Hematopoietic multipotent progenitor cell treated with erythropoietin and hydrocortisone succinate and interleukin-3 and kit ligand, for 17 days (in vitro differentiated cells): ENCODE data around the gene ASTN2.
"Not testable (repeated sequence)": the region's sequence is repeated elsewhere in the genome, so short reads cannot be mapped to it uniquely, and the experiment has no call there.

Experiments used
- DNase-seq: peaks from one replicate; pipeline ENCODE4 v3.0.0-alpha.2; 2015; ENCODE audit warnings: low spot score

Gene ASTN2

GRCh38 chr9:117074342-117074662, 340.6 kb downstream of the ASTN2 start:
- no peak for DNase-seq

GRCh38 chr9:117073539-117074341, 341.1 kb downstream of the ASTN2 start:
- DNase-seq: no peak

GRCh38 chr9:117073071-117073470, 341.8 kb downstream of the ASTN2 start:
- no peak for DNase-seq

GRCh38 chr9:117072216-117072615, 342.6 kb downstream of the ASTN2 start:
- no peak for DNase-seq

- not testable (repeated sequence) for DNase-seq
Observed at GRCh38 chr9:117071673-117072207, 343.1 kb downstream of the ASTN2 start.

GRCh38 chr9:117063721-117064471, 351.0 kb downstream of the ASTN2 start:
- DNase-seq: no peak

GRCh38 chr9:117060963-117061362, 353.9 kb downstream of the ASTN2 start:
- no peak for DNase-seq

GRCh38 chr9:117050007-117050406, 364.9 kb downstream of the ASTN2 start:
- no peak for DNase-seq

GRCh38 chr9:117046666-117047327, 368.1 kb downstream of the ASTN2 start:
- no peak for DNase-seq

- DNase-seq: no peak
Observed at GRCh38 chr9:117044241-117044640, 370.6 kb downstream of the ASTN2 start.

- DNase-seq: no peak
Observed at GRCh38 chr9:117043159-117043558, 371.7 kb downstream of the ASTN2 start.

GRCh38 chr9:117035546-117035945, 379.3 kb downstream of the ASTN2 start:
- DNase-seq: no peak

GRCh38 chr9:117034866-117035265, 380.0 kb downstream of the ASTN2 start:
- DNase-seq: no peak

GRCh38 chr9:117030254-117030768, 384.5 kb downstream of the ASTN2 start:
- DNase-seq: no peak

GRCh38 chr9:117029341-117029740, 385.5 kb downstream of the ASTN2 start:
- no peak for DNase-seq

GRCh38 chr9:117028103-117028858, 386.6 kb downstream of the ASTN2 start:
- no peak for DNase-seq

GRCh38 chr9:117021906-117022305, 393.0 kb downstream of the ASTN2 start:
- DNase-seq: no peak

- no peak for DNase-seq
Observed at GRCh38 chr9:117018966-117019617, 395.8 kb downstream of the ASTN2 start.

- DNase-seq: no peak
Observed at GRCh38 chr9:117017414-117017985, 397.4 kb downstream of the ASTN2 start.

- DNase-seq: no peak
Observed at GRCh38 chr9:117014061-117014460, 400.8 kb downstream of the ASTN2 start.
